H54 (cell line): ENCODE data around the gene OR10H3.

Experiments used
- DNase-seq: peaks from one replicate; pipeline ENCODE4 v3.0.0; 2011; ENCODE audit warnings: low spot score, mixed read lengths; ENCODE audit not compliant: insufficient read length
- FAIRE-seq: peaks from 3 replicates; lab custom pipeline; 2011; peaks lifted over from hg19 to GRCh38; lab: Jason Lieb, UNC
- POLR2A ChIP-seq: IDR thresholded peaks from 2 replicates; pipeline ENCODE4 v1.6.1; 2011; ENCODE audit warnings: low read depth, mild to moderate bottlenecking, low read length

OR10H3 gene

DNA sequence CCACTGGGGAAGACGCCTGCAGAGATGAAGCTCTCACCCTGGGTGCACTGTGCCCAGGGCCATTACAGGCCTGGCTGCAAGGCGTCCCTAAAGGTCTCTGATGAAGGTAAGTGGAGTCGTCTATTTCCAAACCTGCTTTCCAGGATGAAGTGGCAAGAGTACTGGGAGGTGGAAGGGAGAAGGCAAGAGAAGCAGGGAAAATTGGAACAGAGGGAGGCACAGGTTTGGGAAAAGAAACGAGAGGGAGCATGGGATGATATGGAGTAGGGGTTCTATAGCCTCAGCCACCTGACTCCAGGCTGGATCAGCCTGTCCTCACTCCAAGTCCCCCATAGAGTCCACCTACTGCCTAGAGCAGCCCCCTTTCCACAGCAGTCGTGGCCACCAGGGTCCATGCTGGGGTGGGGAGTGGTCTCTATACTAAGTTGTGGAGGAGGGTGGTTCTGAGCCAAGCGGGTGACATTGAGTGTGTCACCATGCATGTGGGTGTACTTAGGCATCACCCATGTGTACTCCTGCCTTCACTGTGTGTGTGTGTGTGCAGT is 49.9 kb downstream of the OR10H3 start, which contains the start of gene OR10H5:
OR10H5 (plus strand) TSS at position 51 of the 545 bp plus-strand sequence. CDS start 6,388 bp downstream, outside the sequence.
- TF ChIP-seq POLR2A: no peak
- DNase-seq (no peak), FAIRE-seq (no peak)

DNA sequence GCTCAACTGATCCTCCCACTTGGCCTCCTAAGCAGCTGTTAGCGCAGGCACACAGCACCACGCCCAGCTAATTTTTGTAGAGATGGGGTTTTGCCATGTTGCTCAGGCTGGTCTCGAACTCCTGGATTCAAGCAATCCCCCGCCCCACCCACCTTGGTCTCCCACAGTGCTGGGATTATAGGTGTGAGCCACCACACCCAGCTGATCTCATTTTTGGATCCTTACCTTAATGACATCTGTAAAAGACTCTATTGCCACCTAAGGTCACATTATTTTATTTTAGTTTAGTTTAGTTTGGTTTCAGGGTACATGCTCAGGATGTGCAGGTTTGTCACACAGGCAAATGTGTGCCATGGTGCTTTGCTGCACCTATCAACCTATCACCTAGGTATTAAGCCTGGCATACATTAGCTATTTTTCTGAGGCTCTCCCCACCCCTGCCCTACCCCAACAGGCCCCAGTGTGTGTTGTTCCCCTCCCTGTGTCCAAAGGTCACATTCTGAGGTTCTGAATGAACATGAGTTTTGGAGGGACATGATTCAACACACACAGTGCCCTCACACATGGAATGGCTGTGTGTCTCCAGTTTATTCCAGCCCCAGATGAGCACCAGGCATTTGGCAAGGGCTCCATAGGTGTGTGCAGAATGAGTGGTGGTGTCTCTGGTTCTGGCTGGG is 50.9 kb downstream of the OR10H3 start:
- no peak for FAIRE-seq
- no peak for DNase-seq
- TF ChIP-seq POLR2A: no peak

DNA sequence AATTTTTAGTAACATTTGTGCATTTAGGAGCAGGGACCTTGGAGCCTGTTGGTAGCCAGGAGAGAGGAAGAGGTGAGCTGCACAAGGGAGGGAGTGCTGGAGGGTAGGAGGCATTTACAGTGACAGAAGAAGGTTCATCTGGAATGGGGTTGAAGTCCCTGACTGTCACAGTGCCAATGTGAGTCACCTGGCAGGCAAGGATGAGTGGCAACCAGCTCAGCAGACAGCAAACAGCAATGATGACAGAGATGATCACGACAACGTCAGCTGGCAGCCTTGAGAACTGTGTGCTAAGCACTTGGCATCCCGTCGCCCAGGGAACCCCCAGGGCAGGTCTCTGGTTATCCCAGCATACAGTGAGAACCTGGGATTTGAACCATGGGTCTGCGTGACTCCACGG is 52.3 kb downstream of the OR10H3 start:
- no peak for TF ChIP-seq POLR2A
- DNase-seq: no peak
- FAIRE-seq: no peak
